Body of pancreas (tissue), 4 donors: Measurements from ENCODE around the gene SLC9A3. TPM values are rescaled to one million over a fixed set of nuclear protein-coding genes. Genes with fewer than 3 reads are reported as not detected.

Experiments used
- ATAC-seq: fragments of 150-250 bp; one replicate; pipeline ENCODE4 v1.9.1; 2016
- DNase-seq, 4 donors: peaks; one replicate each; pipeline ENCODE4 v3.0.0-alpha.2; 2019
- H3K27ac ChIP-seq, 4 donors: fragments of 200-600 bp; sonication (generic); 1 replicate in 3 of 4; 2 replicates in 1 of 4; pipeline versions ENCODE4 v1.5.1 to v1.6.1; 2016 to 2019; ENCODE audit warnings: mild to moderate bottlenecking in 1 of 4, mixed read lengths in 1 of 4, moderate library complexity in 1 of 4
- H3K27me3 ChIP-seq, 2 donors: fragments of 200-600 bp; sonication (generic); one replicate each; pipeline ENCODE4 v1.6.0; 2016; ENCODE audit warnings: mild to moderate bottlenecking in 1 of 2
- H3K36me3 ChIP-seq, 2 donors: fragments of 200-600 bp; sonication (generic); replicated peaks in 1 of 2; 2 replicates each; pipeline ENCODE4 v1.5.1; 2016; ENCODE audit warnings: low read depth in 2 of 2; ENCODE audit not compliant: insufficient read depth in 1 of 2
- H3K4me1 ChIP-seq: fragments of 200-600 bp; sonication (generic); one replicate; pipeline ENCODE4 v1.6.0; 2016
- H3K4me3 ChIP-seq, 2 donors: fragments of 200-600 bp; sonication (generic); 1 replicate in 1 of 2; 2 replicates in 1 of 2; pipeline ENCODE4 v1.5.1; 2016 to 2019
- H3K9me3 ChIP-seq, 3 donors: fragments of 200-600 bp; sonication (generic); 1 replicate in 2 of 3; 2 replicates in 1 of 3; pipeline ENCODE4 v1.5.1; 2016
- POLR2A ChIP-seq, 3 donors: fragments of 450-650 bp; IDR thresholded peaks; one replicate each; pipeline ENCODE4 v1.6.1; 2016; ENCODE audit warnings: antibody characterized with exemption in 3 of 3, mild to moderate bottlenecking in 2 of 3
- WGBS, 2 donors: methylation state at CpG; one replicate each; pipeline ENCODE4 v1.1.5; 2017; 5-methylcytosine and 5-hydroxymethylcytosine counted together
- intact Hi-C: fragments of 100-400 bp; cut with DNase I; formaldehyde crosslinking; loops from one replicate; pipeline ENCODE4 v1.15.1; 2023
- total RNA-seq, 2 donors: library from RNA; depleted of rRNA; stranded (reverse); fragments of >200 nt; gene quantifications; one replicate each; pipeline ENCODE4 v1.1.0, GENCODE V29; 2016
- TF ChIP-seq, protein P1 (sequence below), 7 experiments: fragments of 450-650 bp in 4 of 7; fragments of 200-600 bp in 3 of 7; sonication (generic) in 3 of 7; IDR thresholded peaks; one replicate each; pipeline ENCODE4 v1.5.1; 2016 to 2019; ENCODE audit warnings: antibody characterized with exemption in 7 of 7

Gene SLC9A3
- total RNA-seq, 2 donors from 2014 or later = 2.0 to 4.7 TPM

DNA sequence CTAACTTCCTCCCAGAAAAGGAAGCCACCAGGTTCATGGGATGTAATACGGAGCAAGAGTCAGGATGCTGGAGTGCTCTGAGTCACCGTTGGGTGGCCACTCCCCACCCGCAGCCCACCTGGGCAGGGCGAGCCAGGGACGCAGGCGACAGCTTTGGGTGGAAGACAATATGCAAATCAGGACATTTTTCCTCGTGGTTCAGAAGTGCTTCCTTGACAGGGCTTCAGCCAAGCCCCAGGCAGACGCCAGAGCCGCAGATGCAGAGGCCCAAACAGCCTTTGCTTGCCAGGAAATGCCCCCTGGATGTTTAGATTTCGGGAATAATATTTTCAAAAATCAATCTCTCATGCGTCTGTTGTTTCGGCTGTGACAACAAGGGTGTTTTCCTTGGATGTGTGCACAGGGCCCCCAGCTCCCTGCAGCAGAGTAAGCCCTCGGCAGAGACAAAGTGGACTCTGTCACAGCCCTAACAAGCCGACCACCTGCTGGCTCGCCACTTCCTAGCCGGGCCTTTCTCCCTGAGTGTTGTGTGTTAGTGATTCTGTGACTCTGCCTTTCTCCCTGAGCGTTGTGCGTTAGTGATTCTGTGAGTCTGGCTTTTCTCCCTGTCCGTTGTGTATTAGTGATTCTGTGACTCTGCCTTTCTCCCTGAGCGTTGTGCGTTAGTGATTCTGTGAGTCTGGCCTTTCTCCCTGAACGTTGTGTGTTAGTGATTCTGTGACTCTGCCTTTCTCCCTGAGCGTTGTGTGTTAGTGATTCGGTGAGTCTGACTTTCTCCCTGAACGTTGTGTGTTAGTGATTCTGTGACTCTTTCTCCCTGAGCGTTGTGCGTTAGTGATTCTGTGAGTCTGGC lies 11.8 kb upstream of the SLC9A3 start:
- peaks cover 0 to 5% of the 10 kb centered on the region in 2 donors for H3K27me3 ChIP-seq
- H3K27ac ChIP-seq = no peak overlapping the region
- no peaks in the 10 kb centered on the region for H3K36me3 ChIP-seq
- WGBS, 2 donors = 58% methylated on average over 23 to 27 of the region's 27 CpGs
- no peaks in the 10 kb centered on the region for H3K9me3 ChIP-seq
- intact Hi-C loops = no loop called here
- H3K4me3 ChIP-seq = no peak overlapping the region
- peaks cover 21% of the 10 kb centered on the region for H3K4me1 ChIP-seq
- no peak for ATAC-seq
- TF ChIP-seq POLR2A (IDR thresholded peaks at IDR 0.05) = no peak
- TF ChIP-seq, protein P1, sequence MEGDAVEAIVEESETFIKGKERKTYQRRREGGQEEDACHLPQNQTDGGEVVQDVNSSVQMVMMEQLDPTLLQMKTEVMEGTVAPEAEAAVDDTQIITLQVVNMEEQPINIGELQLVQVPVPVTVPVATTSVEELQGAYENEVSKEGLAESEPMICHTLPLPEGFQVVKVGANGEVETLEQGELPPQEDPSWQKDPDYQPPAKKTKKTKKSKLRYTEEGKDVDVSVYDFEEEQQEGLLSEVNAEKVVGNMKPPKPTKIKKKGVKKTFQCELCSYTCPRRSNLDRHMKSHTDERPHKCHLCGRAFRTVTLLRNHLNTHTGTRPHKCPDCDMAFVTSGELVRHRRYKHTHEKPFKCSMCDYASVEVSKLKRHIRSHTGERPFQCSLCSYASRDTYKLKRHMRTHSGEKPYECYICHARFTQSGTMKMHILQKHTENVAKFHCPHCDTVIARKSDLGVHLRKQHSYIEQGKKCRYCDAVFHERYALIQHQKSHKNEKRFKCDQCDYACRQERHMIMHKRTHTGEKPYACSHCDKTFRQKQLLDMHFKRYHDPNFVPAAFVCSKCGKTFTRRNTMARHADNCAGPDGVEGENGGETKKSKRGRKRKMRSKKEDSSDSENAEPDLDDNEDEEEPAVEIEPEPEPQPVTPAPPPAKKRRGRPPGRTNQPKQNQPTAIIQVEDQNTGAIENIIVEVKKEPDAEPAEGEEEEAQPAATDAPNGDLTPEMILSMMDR (IDR thresholded peaks at IDR 0.05) = no peak
- no peak for DNase-seq

DNA sequence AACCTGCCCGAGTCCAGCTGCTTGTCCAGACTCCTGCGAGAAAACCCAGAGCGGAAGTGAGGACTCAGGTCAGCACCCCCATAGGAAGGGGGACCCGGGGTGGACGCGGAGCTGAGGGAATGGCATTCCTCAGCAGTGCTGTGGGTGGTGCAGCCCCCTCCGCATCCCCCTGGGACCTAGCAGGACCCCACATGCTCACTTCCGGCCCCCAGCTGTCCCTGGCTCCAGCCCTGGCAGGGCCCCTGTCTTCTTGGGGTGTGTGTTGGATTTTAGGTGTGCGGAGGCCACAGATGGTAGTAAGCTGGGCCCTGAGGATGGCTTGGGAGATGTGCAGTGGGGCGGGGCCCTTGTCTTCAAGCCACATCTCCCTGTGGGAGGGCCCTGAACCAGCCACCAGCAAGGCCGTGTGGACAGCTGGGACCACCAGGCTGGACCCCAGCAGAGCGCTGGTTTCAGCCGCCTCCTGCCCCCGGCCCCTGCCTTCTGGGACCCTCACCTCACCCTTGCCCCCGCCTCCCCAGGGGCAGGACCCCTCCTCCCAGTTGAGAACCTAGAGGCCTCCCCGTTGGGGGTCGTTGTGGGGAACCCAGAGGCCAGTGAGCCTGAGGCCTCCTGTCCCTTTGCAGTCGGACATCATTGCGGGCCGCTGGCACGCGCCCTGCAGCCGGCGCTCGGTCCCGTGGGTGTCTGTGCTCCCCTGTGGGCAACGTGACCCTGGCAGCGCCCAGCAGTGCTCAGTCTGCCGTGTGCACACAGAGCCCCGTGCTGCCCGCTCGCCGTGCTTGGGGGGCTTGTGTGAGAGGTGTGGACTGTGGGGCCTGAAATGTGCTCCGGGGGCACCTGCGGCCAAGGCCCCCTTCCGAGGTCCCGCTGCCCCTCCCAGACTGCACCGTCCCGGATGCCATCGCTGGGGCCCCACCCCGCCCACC lies 10.8 kb upstream of the SLC9A3 start:
- Histone ChIP-seq H3K4me1 (peaks cover 17% of the 10 kb centered on the region), H3K27me3 (peaks cover 0 to 1% of the 10 kb centered on the region in 2 donors), H3K36me3 (no peaks in the 10 kb centered on the region), H3K4me3 (no peak overlapping the region), H3K27ac (no peak overlapping the region), H3K9me3 (no peaks in the 10 kb centered on the region)
- intact Hi-C loops = no loop called here
- no peak for TF ChIP-seq POLR2A (IDR thresholded peaks at IDR 0.05)
- TF ChIP-seq, protein P1 (IDR thresholded peaks at IDR 0.05) = no peak
- ATAC-seq (no peak), DNase-seq (no peak)
- WGBS, 2 donors = 81 to 84% methylated on average over 15 to 38 of the region's 41 CpGs

DNA sequence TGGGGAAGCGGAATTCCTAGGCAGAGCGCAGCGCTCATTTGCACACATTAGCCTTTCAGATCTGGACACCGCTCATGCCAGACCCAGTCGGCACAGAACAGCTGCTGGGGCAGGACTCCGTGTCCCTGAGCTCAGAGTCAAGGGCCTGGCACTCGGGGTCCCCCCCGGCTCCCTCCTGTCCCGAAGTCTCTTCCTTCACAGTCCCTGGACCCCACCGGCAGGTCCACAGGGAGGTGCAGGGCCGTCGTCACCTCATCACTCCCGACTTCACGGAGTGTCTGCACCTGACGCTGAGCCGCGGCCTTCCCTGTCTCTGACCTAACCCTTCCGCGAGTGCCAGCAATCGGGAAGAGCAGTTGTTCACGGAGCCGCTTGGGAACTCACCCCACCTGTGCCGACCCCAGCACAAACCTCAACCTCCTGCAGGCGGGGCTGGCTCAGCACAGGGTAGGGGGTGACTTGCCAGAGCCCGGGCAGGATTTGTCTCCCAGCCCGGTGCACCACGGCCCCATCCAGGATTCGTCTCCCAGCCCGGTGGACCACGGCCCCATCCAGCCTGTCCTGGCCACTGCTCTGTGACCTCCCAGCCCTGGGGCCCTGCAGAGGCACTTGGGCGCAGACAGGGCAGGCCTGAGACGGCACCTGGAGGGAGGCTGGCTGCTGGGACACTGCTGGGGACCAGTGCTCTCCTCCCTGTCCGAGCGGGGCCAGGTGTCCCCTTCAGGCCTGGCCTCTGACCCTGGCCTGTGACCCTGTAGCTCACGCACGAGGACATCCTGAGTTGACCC lies 9.9 kb upstream of the SLC9A3 start:
- peaks cover 8% of the 10 kb centered on the region for H3K4me1 ChIP-seq
- H3K27ac ChIP-seq = no peak overlapping the region
- no peak overlapping the region for H3K4me3 ChIP-seq
- peaks cover 0 to 1% of the 10 kb centered on the region in 2 donors for H3K27me3 ChIP-seq
- TF ChIP-seq POLR2A (IDR thresholded peaks at IDR 0.05) = no peak
- TF ChIP-seq, protein P1 (IDR thresholded peaks at IDR 0.05) = no peak
- no peak for ATAC-seq
- DNase-seq = no peak
- no peaks in the 10 kb centered on the region for H3K36me3 ChIP-seq
- intact Hi-C loops = no loop called here
- H3K9me3 ChIP-seq = no peaks in the 10 kb centered on the region
- 76 to 77% methylated on average over 25 to 36 of the region's 36 CpGs for WGBS, 2 donors

DNA sequence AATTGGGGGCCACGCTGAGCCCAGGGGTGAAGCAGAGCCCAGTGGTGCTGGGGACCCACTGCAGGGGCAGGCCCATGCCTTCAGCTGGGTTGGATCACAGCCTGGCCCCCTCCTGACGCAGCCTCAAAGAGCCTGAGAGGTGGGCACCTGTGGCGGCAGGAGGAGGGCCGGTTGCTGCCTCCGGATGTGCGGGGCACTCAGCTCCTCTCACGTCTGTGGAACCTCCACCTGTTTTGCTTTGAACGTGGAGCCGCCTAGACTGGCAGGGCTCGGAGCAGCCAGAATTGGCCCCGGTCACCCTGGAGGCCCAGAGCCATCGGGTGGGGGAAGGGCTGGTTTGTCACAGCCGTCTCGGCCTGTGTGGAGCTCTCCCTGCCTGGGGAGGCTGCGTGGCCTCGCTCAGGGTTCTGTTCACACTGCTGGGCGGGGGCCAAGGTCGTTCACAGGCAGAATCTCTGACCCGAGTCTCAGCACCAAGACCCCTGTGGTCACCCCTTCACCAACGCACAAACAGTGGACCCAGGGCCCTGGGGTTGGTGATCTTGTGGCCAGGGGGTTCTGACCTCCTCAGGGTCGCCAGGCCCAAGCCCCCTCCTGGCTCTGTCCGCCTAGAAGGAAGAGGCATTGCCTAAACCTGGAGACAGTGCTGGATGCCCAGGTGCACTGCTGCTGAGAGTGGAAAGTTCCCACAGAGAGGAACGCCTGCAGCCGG lies 9.2 kb upstream of the SLC9A3 start:
- no peak for DNase-seq
- Histone ChIP-seq H3K27ac (no peak overlapping the region), H3K4me3 (no peak overlapping the region), H3K4me1 (peaks cover 7% of the 10 kb centered on the region), H3K36me3 (no peaks in the 10 kb centered on the region), H3K27me3 (peaks cover 0 to 6% of the 10 kb centered on the region in 2 donors), H3K9me3 (no peaks in the 10 kb centered on the region)
- no peak for TF ChIP-seq POLR2A (IDR thresholded peaks at IDR 0.05)
- TF ChIP-seq, protein P1 (IDR thresholded peaks at IDR 0.05) = no peak
- intact Hi-C loops = no loop called here
- 53 to 59% methylated on average over 4 to 22 of the region's 24 CpGs for WGBS, 2 donors
- no peak for ATAC-seq
